ENCODE data around the gene ARHGEF12.

- TF ChIP-seq CTCF (IDR thresholded peaks at IDR 0.05; ENCODE audit: insufficient read depth, low read length, poor library complexity, severe bottlenecking) (no peak), EZH2phosphoT487 (conservative IDR thresholded peaks at IDR 0.05; ENCODE audit: low read length) (no peak)
Measured at GRCh38 chr11:120471131-120471530, 134.9 kb downstream of the ARHGEF12 start.
